Cardiac muscle cell (in vitro differentiated cells and primary cell): Measurements from ENCODE around the gene PLA2G4A. TPM values are rescaled to one million over a fixed set of nuclear protein-coding genes. Genes with fewer than 3 reads are reported as not detected.

ENCODE experiments used
- DNase-seq, 2 donors: peaks; one replicate each; pipeline versions ENCODE4 v3.0.0 to v3.0.0-alpha.2; 2010 to 2017; ENCODE audit warnings: low read depth in 1 of 2, low spot score in 1 of 2
- H3K27ac ChIP-seq: fragments of 200-600 bp; sonication (generic); 2 replicates; pipeline ENCODE4 v1.5.1; 2016
- H3K27me3 ChIP-seq: fragments of 200-600 bp; sonication (generic); 2 replicates; pipeline ENCODE4 v1.6.0; 2016; ENCODE audit warnings: control low read depth
- H3K36me3 ChIP-seq: fragments of 200-600 bp; sonication (generic); 2 replicates; pipeline ENCODE4 v1.5.1; 2016; ENCODE audit warnings: control low read depth
- H3K4me1 ChIP-seq: fragments of 200-600 bp; sonication (generic); 2 replicates; pipeline ENCODE4 v1.8.1; 2017; ENCODE audit warnings: low read depth, mild to moderate bottlenecking, mixed run types
- H3K4me3 ChIP-seq: fragments of 200-600 bp; sonication (generic); 2 replicates; pipeline ENCODE4 v1.5.1; 2016; ENCODE audit warnings: mild to moderate bottlenecking
- H3K9me3 ChIP-seq: fragments of 200-600 bp; sonication (generic); 2 replicates; pipeline ENCODE4 v1.5.1; 2017; ENCODE audit warnings: low read depth, mild to moderate bottlenecking, control low read depth
- CTCF ChIP-seq: IDR thresholded peaks from 2 replicates; pipeline ENCODE4 v1.5.1; 2012; ENCODE audit warnings: low read depth, mild to moderate bottlenecking, low read length
- polyA plus RNA-seq: library from polyadenylated mRNA; unstranded; fragments of >200 nt; fragmentation: Nextera tagmentation; extraction: Ambion mirVana; gene quantifications from 2 replicates; pipeline ENCODE4 v1.2.1, GENCODE V29; 2016
- total RNA-seq: library from RNA; depleted of rRNA; stranded (reverse); fragments of >200 nt; gene quantifications from 2 replicates; pipeline ENCODE4 v1.2.3, GENCODE V29; 2016

The PLA2G4A gene
- total and polyA plus RNA-seq, 2 experiments from 2014 or later: 0.09 TPM; not detected in 1

- TF ChIP-seq CTCF: no peak
- DNase-seq: no peak
- Histone ChIP-seq H3K9me3 (no peaks in the 10 kb centered on the region), H3K36me3 (no peaks in the 10 kb centered on the region), H3K4me1 (no peaks in the 10 kb centered on the region), H3K4me3 (no peak overlapping the region), H3K27me3 (no peaks in the 10 kb centered on the region), H3K27ac (no peak overlapping the region)
Measured at GRCh38 chr1:186831168-186831567, 2.4 kb downstream of the PLA2G4A start.

- TF ChIP-seq CTCF: no peak
Measured at GRCh38 chr1:186834399-186834958, 5.7 kb downstream of the PLA2G4A start.

GRCh38 chr1:186835448-186835847 lies 6.7 kb downstream of the PLA2G4A start:
- Histone ChIP-seq H3K36me3 (no peaks in the 10 kb centered on the region), H3K4me3 (no peak overlapping the region), H3K4me1 (no peaks in the 10 kb centered on the region), H3K27me3 (no peaks in the 10 kb centered on the region), H3K27ac (no peak overlapping the region), H3K9me3 (no peaks in the 10 kb centered on the region)
- DNase-seq: no peak
- TF ChIP-seq CTCF: no peak

More at GRCh38 chr1:186834399-186834958, 5.7 kb downstream of the PLA2G4A start:
- Histone ChIP-seq H3K36me3 (no peaks in the 10 kb centered on the region), H3K27ac (no peak overlapping the region), H3K9me3 (no peaks in the 10 kb centered on the region), H3K27me3 (no peaks in the 10 kb centered on the region), H3K4me3 (no peak overlapping the region), H3K4me1 (no peaks in the 10 kb centered on the region)
- DNase-seq: no peak

GRCh38 chr1:186837806-186838205 lies 9.1 kb downstream of the PLA2G4A start:
- no peak for TF ChIP-seq CTCF
- no peaks in the 10 kb centered on the region for H3K36me3 ChIP-seq
- no peak for DNase-seq
- no peak overlapping the region for H3K27ac ChIP-seq
- no peaks in the 10 kb centered on the region for H3K4me1 ChIP-seq
- H3K4me3 ChIP-seq: no peak overlapping the region
- H3K27me3 ChIP-seq: no peaks in the 10 kb centered on the region
- no peaks in the 10 kb centered on the region for H3K9me3 ChIP-seq

GRCh38 chr1:186838380-186839040 lies 9.8 kb downstream of the PLA2G4A start:
- Histone ChIP-seq H3K36me3 (no peaks in the 10 kb centered on the region), H3K27me3 (no peaks in the 10 kb centered on the region), H3K4me3 (no peak overlapping the region), H3K9me3 (no peaks in the 10 kb centered on the region), H3K4me1 (no peaks in the 10 kb centered on the region), H3K27ac (no peak overlapping the region)
- no peak for DNase-seq
- no peak for TF ChIP-seq CTCF
